ENCODE data around the gene AHI1. TPM values are rescaled to one million over a fixed set of nuclear protein-coding genes. Genes with fewer than 3 reads are reported as not detected.
A peak's percentile ranks its signal among the peaks of the same experiment; 100 is the strongest.

Gene AHI1
- total RNA-seq, 6 experiments from 2014 or later = 14.6 to 19.1 (median 17.0) TPM

- H3K4me3 Mint-ChIP-seq = no peak overlapping the region
- H3K27me3 Mint-ChIP-seq (ENCODE audit: insufficient read depth) = no peaks in the 10 kb centered on the region
- no peaks in the 10 kb centered on the region; the same call in 1 of the 2 replicates for H3K36me3 Mint-ChIP-seq (ENCODE audit: low read depth)
- H3K4me1 Mint-ChIP-seq (ENCODE audit: low read depth) = no peaks in the 10 kb centered on the region
- H3K9me3 Mint-ChIP-seq = no peaks in the 10 kb centered on the region
- H3K27ac Mint-ChIP-seq = no peak overlapping the region
- no peak for TF ChIP-seq CTCF (IDR thresholded peaks at IDR 0.05)
- DNase-seq = no peak
Observed at GRCh38 chr6:135393289-135393688, 104.3 kb downstream of the AHI1 start.

- DNase-seq = no peak
- no peaks in the 10 kb centered on the region for H3K27me3 Mint-ChIP-seq (ENCODE audit: insufficient read depth)
- H3K4me1 Mint-ChIP-seq (ENCODE audit: low read depth) = no peaks in the 10 kb centered on the region
- no peak overlapping the region for H3K4me3 Mint-ChIP-seq
- no peak for TF ChIP-seq CTCF (IDR thresholded peaks at IDR 0.05)
- H3K36me3 Mint-ChIP-seq (ENCODE audit: low read depth) = no peaks in the 10 kb centered on the region; the same call in 1 of the 2 replicates
- H3K9me3 Mint-ChIP-seq = no peaks in the 10 kb centered on the region
- H3K27ac Mint-ChIP-seq = no peak overlapping the region
Observed at GRCh38 chr6:135390458-135390857, 107.1 kb downstream of the AHI1 start.

GRCh38 chr6:135385299-135385698 lies 112.2 kb downstream of the AHI1 start:
- H3K4me1 Mint-ChIP-seq (ENCODE audit: low read depth) = no peaks in the 10 kb centered on the region
- DNase-seq = no peak
- no peak overlapping the region for H3K27ac Mint-ChIP-seq
- H3K4me3 Mint-ChIP-seq = no peak overlapping the region
- TF ChIP-seq CTCF (IDR thresholded peaks at IDR 0.05) = no peak
- no peaks in the 10 kb centered on the region for H3K9me3 Mint-ChIP-seq
- no peaks in the 10 kb centered on the region for H3K36me3 Mint-ChIP-seq (ENCODE audit: low read depth)
- H3K27me3 Mint-ChIP-seq (ENCODE audit: insufficient read depth) = no peaks in the 10 kb centered on the region

GRCh38 chr6:135383766-135384165 lies 113.8 kb downstream of the AHI1 start:
- no peaks in the 10 kb centered on the region for H3K36me3 Mint-ChIP-seq (ENCODE audit: low read depth)

GRCh38 chr6:135383301-135383700 lies 114.2 kb downstream of the AHI1 start:
- TF ChIP-seq CTCF (IDR thresholded peaks at IDR 0.05) = no peak
- Mint-ChIP-seq H3K9me3 (no peaks in the 10 kb centered on the region), H3K36me3 (ENCODE audit: low read depth) (no peaks in the 10 kb centered on the region), H3K4me3 (no peak overlapping the region), H3K27ac (no peak overlapping the region), H3K27me3 (ENCODE audit: insufficient read depth) (no peaks in the 10 kb centered on the region; the same call in 1 of the 2 replicates), H3K4me1 (ENCODE audit: low read depth) (no peaks in the 10 kb centered on the region)
- no peak for DNase-seq

More at GRCh38 chr6:135383766-135384165, 113.8 kb downstream of the AHI1 start:
- Mint-ChIP-seq H3K9me3 (no peaks in the 10 kb centered on the region), H3K27me3 (ENCODE audit: insufficient read depth) (no peaks in the 10 kb centered on the region; the same call in 1 of the 2 replicates), H3K27ac (no peak overlapping the region), H3K4me1 (ENCODE audit: low read depth) (no peaks in the 10 kb centered on the region), H3K4me3 (no peak overlapping the region)
- TF ChIP-seq CTCF (IDR thresholded peaks at IDR 0.05) = peak; percentile 18; the same call in 1 of the 2 replicates
- DNase-seq = no peak

- no peaks in the 10 kb centered on the region for H3K9me3 Mint-ChIP-seq
Observed at GRCh38 chr6:135382182-135382628, 115.3 kb downstream of the AHI1 start.

More at GRCh38 chr6:135382182-135382628, 115.3 kb downstream of the AHI1 start:
- H3K4me1 Mint-ChIP-seq (ENCODE audit: low read depth) = no peaks in the 10 kb centered on the region
- H3K4me3 Mint-ChIP-seq = no peak overlapping the region
- no peaks in the 10 kb centered on the region for H3K36me3 Mint-ChIP-seq (ENCODE audit: low read depth)
- no peak overlapping the region for H3K27ac Mint-ChIP-seq
- TF ChIP-seq CTCF (IDR thresholded peaks at IDR 0.05) = no peak
- no peak for DNase-seq
- no peaks in the 10 kb centered on the region; the same call in 1 of the 2 replicates for H3K27me3 Mint-ChIP-seq (ENCODE audit: insufficient read depth)
